Urothelium cell line (cell line): ENCODE results near the gene MAPK13.
"Not testable (repeated sequence)": the region's sequence is repeated elsewhere in the genome, so short reads cannot be mapped to it uniquely, and the experiment has no call there.

Experiments
- DNase-seq: peaks from one replicate; pipeline ENCODE4 v3.0.0; 2011; ENCODE audit warnings: low spot score, mixed read lengths
- FAIRE-seq: peaks from 2 replicates; lab custom pipeline; 2011; peaks lifted over from hg19 to GRCh38; lab: Jason Lieb, UNC

Gene MAPK13

GRCh38 chr6:36129941-36130666, at the start of gene MAPK13:
TSS of gene MAPK13 (plus strand) at chr6:36130513. CDS start at chr6:36130583, 70 bp downstream.
- FAIRE-seq (no peak), DNase-seq (no peak)

- DNase-seq (no peak), FAIRE-seq (no peak)
Measured at GRCh38 chr6:36082318-36082717, 48.0 kb upstream of the MAPK13 start.

DNA sequence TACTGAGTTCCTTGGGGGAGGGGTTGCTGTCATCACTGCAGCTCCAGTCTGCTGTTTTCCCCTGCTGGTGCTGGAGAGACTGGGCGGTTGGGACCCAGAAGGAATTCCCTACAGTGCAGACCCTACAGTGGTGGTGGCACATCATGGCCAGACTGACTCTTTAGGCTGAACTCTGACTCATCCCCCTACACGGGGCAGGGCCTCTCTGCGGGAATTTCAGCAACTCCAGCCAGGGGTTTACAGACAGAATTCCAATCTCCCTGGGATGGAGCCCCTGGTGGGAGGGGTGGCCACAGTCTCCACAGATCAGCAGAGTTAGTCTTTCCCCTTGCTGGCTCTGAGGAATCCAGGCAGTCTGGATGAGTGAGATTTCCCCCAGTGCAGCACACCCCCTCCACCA, 46.9 kb upstream of the MAPK13 start:
- no peak for FAIRE-seq
- no peak for DNase-seq

DNA sequence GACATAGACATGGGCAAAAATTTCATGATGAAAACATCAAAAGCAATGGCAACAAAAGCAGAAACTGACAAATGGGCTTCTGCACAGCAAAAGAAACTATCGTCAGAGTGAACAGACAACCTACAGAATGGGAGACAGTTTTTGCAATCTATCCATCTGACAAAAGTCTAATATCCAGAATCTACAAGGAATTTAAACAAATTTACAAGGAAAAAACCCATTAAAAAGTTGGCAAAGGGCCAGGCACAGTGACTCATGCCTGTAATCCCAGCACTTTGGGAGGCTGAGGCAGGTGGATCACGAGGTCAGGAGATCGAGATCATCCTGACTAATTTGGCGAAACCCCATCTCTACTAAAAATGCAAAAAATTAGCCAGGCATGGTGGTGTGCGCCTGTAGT, 42.1 kb upstream of the MAPK13 start:
- FAIRE-seq, DNase-seq: not testable (repeated sequence)

DNA sequence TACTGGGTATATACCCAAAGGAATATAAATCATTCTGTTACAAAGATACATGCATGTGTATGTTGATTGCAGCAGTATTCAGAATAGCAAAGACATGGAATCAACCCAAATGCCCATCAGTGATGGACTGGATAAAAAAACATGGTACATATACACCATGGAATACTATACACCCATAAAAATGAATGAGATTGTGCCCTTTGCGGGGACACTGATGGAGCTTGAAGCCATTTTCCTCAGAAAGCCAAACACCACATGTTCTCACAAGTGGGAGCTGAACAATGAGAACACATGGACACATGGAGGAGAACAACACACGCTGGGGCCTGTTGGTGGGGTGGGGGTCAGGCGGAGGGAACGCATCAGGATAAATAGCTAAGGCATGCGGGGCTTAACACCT, 41.3 kb upstream of the MAPK13 start:
- FAIRE-seq: no peak
- no peak for DNase-seq

GRCh38 chr6:36094238-36094637, 36.1 kb upstream of the MAPK13 start:
- FAIRE-seq (no peak), DNase-seq (no peak)

- DNase-seq (peak; percentile 79), FAIRE-seq (no peak)
Measured at GRCh38 chr6:36094753-36095496, 35.4 kb upstream of the MAPK13 start.

DNA sequence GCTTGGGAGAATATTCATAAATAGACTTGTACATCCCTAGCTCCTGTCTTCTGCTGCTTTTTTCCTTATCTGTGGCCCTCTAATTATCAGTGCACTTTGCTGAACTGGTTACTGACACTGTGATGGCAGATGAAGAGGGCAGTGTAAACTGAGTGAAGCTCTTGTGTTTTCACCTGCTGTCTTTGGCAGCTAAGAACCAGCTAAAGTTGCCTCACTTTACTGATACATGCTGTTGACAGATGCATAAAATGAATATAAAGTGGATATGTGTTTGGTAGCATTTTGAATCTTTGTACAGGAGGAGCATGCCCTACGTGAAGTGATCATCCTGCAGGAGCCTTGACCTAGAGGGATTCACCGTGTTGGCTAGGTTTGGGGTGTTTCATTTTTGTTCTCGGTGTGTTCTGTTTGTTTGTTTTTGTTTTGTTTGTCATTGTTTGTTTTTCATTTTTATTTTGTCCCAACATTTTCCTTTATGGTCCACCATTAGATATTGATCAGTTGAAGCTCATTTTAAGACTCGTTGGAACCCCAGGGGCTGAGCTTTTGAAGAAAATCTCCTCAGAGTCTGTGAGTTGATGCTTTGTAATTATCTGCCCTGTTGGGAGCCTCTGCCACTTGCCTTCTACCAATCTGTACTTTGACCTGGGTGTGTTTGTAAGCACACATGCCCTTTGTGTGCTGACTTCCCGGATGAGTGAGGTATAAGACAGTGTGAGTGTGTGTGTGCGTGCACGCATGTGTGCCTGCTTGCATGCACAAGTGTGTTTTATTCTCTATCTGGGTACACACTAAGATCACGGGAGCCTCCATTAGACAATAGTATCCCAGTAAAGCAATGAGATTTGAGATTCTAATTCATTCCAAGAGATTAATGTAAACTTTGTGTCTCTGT, 34.6 kb upstream of the MAPK13 start:
- FAIRE-seq (no peak), DNase-seq (no peak)

- no peak for FAIRE-seq
- no peak for DNase-seq
Measured at GRCh38 chr6:36098253-36098919, 31.9 kb upstream of the MAPK13 start.

- DNase-seq: no peak
- no peak for FAIRE-seq
Measured at GRCh38 chr6:36098920-36099647, 31.2 kb upstream of the MAPK13 start.

- FAIRE-seq: no peak
- no peak for DNase-seq
Measured at GRCh38 chr6:36099869-36100483, 30.3 kb upstream of the MAPK13 start.

- DNase-seq (no peak), FAIRE-seq (no peak)
Measured at GRCh38 chr6:36101691-36102090, 28.6 kb upstream of the MAPK13 start.

GRCh38 chr6:36102853-36103252, 27.5 kb upstream of the MAPK13 start:
- DNase-seq (no peak), FAIRE-seq (no peak)

- DNase-seq (no peak), FAIRE-seq (no peak)
Measured at GRCh38 chr6:36104836-36105235, 25.5 kb upstream of the MAPK13 start.

- no peak for DNase-seq
- no peak for FAIRE-seq
Measured at GRCh38 chr6:36109092-36109491, 21.2 kb upstream of the MAPK13 start.

DNA sequence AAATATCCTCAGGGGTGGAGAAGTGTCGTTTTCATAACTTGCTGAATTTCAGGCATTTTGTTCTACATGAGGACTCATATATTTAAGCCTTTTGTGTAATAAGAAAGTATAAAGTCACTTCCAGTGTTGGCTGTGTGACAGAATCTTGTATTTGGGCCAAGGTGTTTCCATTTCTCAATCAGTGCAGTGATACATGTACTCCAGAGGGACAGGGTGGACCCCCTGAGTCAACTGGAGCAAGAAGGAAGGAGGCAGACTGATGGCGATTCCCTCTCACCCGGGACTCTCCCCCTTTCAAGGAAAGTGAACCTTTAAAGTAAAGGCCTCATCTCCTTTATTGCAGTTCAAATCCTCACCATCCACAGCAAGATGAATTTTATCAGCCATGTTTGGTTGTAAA, 20.3 kb upstream of the MAPK13 start:
- DNase-seq (no peak), FAIRE-seq (no peak)

- FAIRE-seq (no peak), DNase-seq (no peak)
Measured at GRCh38 chr6:36110863-36111262, 19.4 kb upstream of the MAPK13 start.

DNA sequence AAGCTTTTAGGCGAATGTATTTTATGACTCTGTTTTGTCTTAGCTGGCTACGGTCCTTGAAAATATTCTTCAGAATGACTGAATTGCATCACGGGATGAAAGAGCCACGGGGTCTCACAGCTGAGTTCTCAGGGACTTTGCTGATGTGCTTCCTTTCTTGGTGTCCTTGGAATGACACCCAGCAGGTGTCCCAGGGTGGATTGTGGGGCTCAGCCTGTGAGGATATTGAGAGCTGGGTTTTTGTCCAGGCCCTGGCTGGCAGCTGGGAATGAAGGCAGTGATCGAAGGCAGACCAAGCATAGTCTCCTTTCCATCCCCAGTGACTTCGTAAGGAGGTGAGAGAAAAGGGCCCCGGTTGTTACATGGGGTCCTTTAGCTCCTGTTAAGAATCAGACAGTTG, 18.8 kb upstream of the MAPK13 start:
- FAIRE-seq: no peak
- DNase-seq: no peak

DNA sequence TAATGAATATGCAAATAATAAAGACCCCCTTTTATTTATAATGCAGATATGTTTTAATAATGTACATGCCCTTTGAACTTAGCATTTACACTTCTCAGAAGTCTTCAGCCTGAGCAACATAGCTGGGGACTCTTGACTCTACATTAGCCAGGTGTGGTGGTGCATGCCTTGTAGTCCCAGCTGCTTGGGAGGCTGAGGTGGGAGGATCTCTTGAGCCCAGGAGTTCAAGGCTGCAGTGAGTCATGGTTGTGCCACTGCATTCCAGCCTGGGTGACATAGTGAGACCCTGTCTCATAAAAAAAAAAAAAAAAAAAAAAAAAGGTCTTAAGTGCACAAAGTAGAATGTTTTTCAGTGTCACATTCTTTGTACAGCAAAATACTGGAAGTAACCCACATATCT, 17.3 kb upstream of the MAPK13 start:
- FAIRE-seq: no peak
- no peak for DNase-seq

GRCh38 chr6:36113703-36114102, 16.6 kb upstream of the MAPK13 start:
- FAIRE-seq (no peak), DNase-seq (no peak)
